ENCODE results near the gene MERTK. TPM values are rescaled to one million over a fixed set of nuclear protein-coding genes. Genes with fewer than 3 reads are reported as not detected.
A peak's percentile ranks its signal among the peaks of the same experiment; 100 is the strongest.

MERTK gene
- total and polyA plus RNA-seq, 2 of the 13 experiments (the other 11 are each of a cell fraction or from before 2014, with no cell fraction given): 37.3 to 44.7 TPM

GRCh38 chr2:111897924-111898702, at the start of gene MERTK (continued):
- TF ChIP-seq ZNF382 (CRISPR knock-in tag; IDR thresholded peaks at IDR 0.05; ENCODE audit: borderline replicate concordance): no peak
- no peak; the same call in 1 of the 2 replicates for TF ChIP-seq ZMAT3 (CRISPR knock-in tag; conservative IDR thresholded peaks at IDR 0.05)
- no peak for TF ChIP-seq ZBTB34 (CRISPR knock-in tag; IDR thresholded peaks at IDR 0.05)
- TF ChIP-seq ZNF264 (CRISPR knock-in tag; IDR thresholded peaks at IDR 0.05): peak; percentile 71
- TF ChIP-seq ESRRA (CRISPR knock-in tag; IDR thresholded peaks at IDR 0.05; ENCODE audit: low read depth): no peak; the same call in 1 of the 2 replicates
- TF ChIP-seq KDM5A (IDR thresholded peaks at IDR 0.05; ENCODE audit: borderline replicate concordance, low read length): peak; percentile 57; the same call in 1 of the 2 replicates
- no peak for TF ChIP-seq ZNF10 (CRISPR knock-in tag; IDR thresholded peaks at IDR 0.05; ENCODE audit: borderline replicate concordance, low read depth)
- TF ChIP-seq GRHL1 (CRISPR knock-in tag; conservative IDR thresholded peaks at IDR 0.05): no peak
- TF ChIP-seq GLI4 (CRISPR knock-in tag; IDR thresholded peaks at IDR 0.05; ENCODE audit: borderline replicate concordance): peak; percentile 28; the same call in 1 of the 2 replicates
- no peak for TF ChIP-seq ZNF235 (CRISPR knock-in tag; IDR thresholded peaks at IDR 0.05; ENCODE audit: borderline replicate concordance)
- peak; percentile 57 for TF ChIP-seq FOXA3 (CRISPR knock-in tag; IDR thresholded peaks at IDR 0.05)
- peak; percentile 79 for TF ChIP-seq TEAD3 (CRISPR knock-in tag; optimal IDR thresholded peaks at IDR 0.05; ENCODE audit: borderline replicate concordance)
- TF ChIP-seq PCBP2 (optimal IDR thresholded peaks at IDR 0.05; ENCODE audit: low read depth, low read length, poor library complexity, severe bottlenecking): no peak
- TF ChIP-seq RARG (CRISPR knock-in tag; IDR thresholded peaks at IDR 0.05; ENCODE audit: low read depth): no peak
- TF ChIP-seq SATB2 (CRISPR knock-in tag; IDR thresholded peaks at IDR 0.05): no peak; the same call in 1 of the 2 replicates
- no peak; the same call in none of the 2 replicates for TF ChIP-seq MTERF4 (CRISPR knock-in tag; IDR thresholded peaks at IDR 0.05)
- TF ChIP-seq RFX3 (CRISPR knock-in tag; IDR thresholded peaks at IDR 0.05): no peak
- TF ChIP-seq ZNF30 (CRISPR knock-in tag; IDR thresholded peaks at IDR 0.05): no peak
- TF ChIP-seq ZFP37 (CRISPR knock-in tag; IDR thresholded peaks at IDR 0.05; ENCODE audit: borderline replicate concordance): peak; percentile 68; the same call in 1 of the 2 replicates
- TF ChIP-seq ZNF468 (CRISPR knock-in tag; IDR thresholded peaks at IDR 0.05): no peak
- TF ChIP-seq AGO1 (IDR thresholded peaks at IDR 0.05; ENCODE audit: low read depth, low read length, poor library complexity, severe bottlenecking): no peak
- no peak for TF ChIP-seq ZBTB42 (CRISPR knock-in tag; IDR thresholded peaks at IDR 0.05)
- peak; percentile 86 for TF ChIP-seq FOXK1 (CRISPR knock-in tag; IDR thresholded peaks at IDR 0.05; ENCODE audit: borderline replicate concordance, low read depth)
- 0 out of 2 replicates have a peak, but pooled peaks have one; percentile 50 for TF ChIP-seq NKX3-1 (CRISPR knock-in tag; IDR thresholded peaks at IDR 0.05)
- no peak for TF ChIP-seq PLRG1 (conservative IDR thresholded peaks at IDR 0.05)
- peak; percentile 84; the same call in 1 of the 2 replicates for TF ChIP-seq ZC3H4 (CRISPR knock-in tag; IDR thresholded peaks at IDR 0.05; ENCODE audit: borderline replicate concordance)
- TF ChIP-seq ARHGAP35 (CRISPR knock-in tag; IDR thresholded peaks at IDR 0.05; ENCODE audit: borderline replicate concordance): 0 out of 2 replicates have a peak, but pooled peaks have one; percentile 65
